ENCODE data around the gene PECR. TPM values are rescaled to one million over a fixed set of nuclear protein-coding genes. Genes with fewer than 3 reads are reported as not detected.

PECR gene
- total and polyA plus RNA-seq, 2 of the 13 experiments (the other 11 are each of a cell fraction or from before 2014, with no cell fraction given) = 151 to 153 TPM

DNA sequence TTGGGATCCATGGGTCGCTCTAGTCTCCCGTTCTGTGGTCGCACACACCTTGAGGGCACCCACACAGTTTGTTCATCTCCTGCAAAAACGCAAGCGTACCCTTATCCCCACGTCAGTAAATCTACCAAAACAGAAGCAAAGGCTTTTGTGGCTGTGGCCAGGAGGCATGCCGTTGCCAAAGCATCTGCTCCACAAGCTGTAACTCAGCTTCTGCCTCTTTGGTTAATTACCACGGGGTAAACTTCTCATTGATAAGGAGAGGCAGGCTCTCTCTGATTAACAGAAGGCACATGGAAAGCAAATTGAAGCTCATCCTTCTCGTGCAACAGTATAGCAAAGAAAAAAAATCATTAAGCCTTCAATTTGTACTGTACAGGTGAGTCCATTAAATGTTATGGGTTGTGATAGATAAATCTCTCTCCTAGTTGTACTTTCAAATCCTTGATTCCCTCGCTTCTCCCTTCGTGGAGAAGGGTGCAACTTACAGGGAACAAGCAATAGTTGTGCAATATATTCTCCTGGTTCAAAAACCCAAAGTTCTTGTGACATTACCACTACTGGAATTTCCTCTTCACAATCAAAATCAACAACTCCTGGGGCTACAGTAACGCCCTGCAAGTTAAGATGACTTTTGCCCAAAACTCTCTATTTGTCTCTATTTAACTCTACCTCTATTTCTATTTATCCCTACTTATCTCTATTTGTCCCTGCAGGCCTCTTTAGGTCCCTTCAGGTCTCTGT, 10.3 kb downstream of the PECR start (continued):
- TF ChIP-seq HDAC6 (IDR thresholded peaks at IDR 0.05; ENCODE audit: low read depth, low read length) = no peak
- TF ChIP-seq, protein P1, sequence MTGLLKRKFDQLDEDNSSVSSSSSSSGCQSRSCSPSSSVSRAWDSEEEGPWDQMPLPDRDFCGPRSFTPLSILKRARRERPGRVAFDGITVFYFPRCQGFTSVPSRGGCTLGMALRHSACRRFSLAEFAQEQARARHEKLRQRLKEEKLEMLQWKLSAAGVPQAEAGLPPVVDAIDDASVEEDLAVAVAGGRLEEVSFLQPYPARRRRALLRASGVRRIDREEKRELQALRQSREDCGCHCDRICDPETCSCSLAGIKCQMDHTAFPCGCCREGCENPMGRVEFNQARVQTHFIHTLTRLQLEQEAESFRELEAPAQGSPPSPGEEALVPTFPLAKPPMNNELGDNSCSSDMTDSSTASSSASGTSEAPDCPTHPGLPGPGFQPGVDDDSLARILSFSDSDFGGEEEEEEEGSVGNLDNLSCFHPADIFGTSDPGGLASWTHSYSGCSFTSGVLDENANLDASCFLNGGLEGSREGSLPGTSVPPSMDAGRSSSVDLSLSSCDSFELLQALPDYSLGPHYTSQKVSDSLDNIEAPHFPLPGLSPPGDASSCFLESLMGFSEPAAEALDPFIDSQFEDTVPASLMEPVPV (CRISPR knock-in tag; IDR thresholded peaks at IDR 0.05) = no peak
- TF ChIP-seq MIXL1 (CRISPR knock-in tag; IDR thresholded peaks at IDR 0.05) = no peak; the same call in 1 of the 2 replicates
- TF ChIP-seq ZNF614 (CRISPR knock-in tag; IDR thresholded peaks at IDR 0.05; ENCODE audit: borderline replicate concordance) = 0 out of 2 replicates have a peak, but pooled peaks have one; percentile 8
- TF ChIP-seq ETV5 (CRISPR knock-in tag; IDR thresholded peaks at IDR 0.05; ENCODE audit: borderline replicate concordance) = 0 out of 2 replicates have a peak, but pooled peaks have one; percentile 50
- peak; percentile 9; the same call in 1 of the 2 replicates for TF ChIP-seq TARDBP (CRISPR knock-in tag; IDR thresholded peaks at IDR 0.05)
- TF ChIP-seq ZNF720 (CRISPR knock-in tag; IDR thresholded peaks at IDR 0.05) = no peak
- TF ChIP-seq CREB1 (IDR thresholded peaks at IDR 0.05) = no peak
- 0 out of 2 replicates have a peak, but pooled peaks have one; percentile 24 for TF ChIP-seq CREB1 (CRISPR knock-in tag; IDR thresholded peaks at IDR 0.05)
- TF ChIP-seq, protein P2, sequence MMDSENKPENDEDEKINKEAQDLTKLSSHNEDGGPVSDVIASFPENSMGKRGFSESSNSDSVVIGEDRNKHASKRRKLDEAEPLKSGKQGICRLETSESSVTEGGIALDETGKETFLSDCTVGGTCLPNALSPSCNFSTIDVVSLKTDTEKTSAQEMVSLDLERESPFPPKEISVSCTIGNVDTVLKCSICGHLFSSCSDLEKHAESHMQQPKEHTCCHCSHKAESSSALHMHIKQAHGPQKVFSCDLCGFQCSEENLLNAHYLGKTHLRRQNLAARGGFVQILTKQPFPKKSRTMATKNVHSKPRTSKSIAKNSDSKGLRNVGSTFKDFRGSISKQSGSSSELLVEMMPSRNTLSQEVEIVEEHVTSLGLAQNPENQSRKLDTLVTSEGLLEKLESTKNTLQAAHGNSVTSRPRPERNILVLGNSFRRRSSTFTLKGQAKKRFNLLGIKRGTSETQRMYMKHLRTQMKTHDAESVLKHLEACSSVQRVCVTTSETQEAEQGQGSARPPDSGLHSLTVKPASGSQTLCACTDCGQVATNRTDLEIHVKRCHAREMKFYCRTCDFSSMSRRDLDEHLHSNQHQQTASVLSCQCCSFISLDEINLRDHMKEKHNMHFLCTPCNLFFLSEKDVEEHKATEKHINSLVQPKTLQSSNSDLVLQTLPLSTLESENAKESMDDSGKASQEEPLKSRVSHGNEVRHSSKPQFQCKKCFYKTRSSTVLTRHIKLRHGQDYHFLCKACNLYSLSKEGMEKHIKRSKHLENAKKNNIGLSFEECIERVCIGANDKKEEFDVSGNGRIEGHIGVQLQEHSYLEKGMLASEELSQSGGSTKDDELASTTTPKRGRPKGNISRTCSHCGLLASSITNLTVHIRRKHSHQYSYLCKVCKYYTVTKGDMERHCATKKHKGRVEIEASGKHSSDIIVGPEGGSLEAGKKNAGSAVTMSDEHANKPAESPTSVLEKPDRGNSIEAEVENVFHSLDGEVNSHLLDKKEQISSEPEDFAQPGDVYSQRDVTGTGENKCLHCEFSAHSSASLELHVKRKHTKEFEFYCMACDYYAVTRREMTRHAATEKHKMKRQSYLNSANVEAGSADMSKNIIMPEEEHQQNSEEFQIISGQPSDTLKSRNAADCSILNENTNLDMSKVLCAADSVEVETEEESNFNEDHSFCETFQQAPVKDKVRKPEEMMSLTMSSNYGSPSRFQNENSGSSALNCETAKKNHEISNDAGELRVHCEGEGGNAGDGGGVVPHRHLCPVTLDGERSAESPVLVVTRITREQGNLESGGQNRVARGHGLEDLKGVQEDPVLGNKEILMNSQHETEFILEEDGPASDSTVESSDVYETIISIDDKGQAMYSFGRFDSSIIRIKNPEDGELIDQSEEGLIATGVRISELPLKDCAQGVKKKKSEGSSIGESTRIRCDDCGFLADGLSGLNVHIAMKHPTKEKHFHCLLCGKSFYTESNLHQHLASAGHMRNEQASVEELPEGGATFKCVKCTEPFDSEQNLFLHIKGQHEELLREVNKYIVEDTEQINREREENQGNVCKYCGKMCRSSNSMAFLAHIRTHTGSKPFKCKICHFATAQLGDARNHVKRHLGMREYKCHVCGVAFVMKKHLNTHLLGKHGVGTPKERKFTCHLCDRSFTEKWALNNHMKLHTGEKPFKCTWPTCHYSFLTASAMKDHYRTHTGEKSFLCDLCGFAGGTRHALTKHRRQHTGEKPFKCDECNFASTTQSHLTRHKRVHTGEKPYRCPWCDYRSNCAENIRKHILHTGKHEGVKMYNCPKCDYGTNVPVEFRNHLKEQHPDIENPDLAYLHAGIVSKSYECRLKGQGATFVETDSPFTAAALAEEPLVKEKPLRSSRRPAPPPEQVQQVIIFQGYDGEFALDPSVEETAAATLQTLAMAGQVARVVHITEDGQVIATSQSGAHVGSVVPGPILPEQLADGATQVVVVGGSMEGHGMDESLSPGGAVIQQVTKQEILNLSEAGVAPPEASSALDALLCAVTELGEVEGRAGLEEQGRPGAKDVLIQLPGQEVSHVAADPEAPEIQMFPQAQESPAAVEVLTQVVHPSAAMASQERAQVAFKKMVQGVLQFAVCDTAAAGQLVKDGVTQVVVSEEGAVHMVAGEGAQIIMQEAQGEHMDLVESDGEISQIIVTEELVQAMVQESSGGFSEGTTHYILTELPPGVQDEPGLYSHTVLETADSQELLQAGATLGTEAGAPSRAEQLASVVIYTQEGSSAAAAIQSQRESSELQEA (CRISPR knock-in tag; IDR thresholded peaks at IDR 0.05; ENCODE audit: not compliant biosample characterization) = no peak
- TF ChIP-seq, protein P3, sequence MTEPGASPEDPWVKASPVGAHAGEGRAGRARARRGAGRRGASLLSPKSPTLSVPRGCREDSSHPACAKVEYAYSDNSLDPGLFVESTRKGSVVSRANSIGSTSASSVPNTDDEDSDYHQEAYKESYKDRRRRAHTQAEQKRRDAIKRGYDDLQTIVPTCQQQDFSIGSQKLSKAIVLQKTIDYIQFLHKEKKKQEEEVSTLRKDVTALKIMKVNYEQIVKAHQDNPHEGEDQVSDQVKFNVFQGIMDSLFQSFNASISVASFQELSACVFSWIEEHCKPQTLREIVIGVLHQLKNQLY (CRISPR knock-in tag; IDR thresholded peaks at IDR 0.05) = no peak
- TF ChIP-seq HOXA9 (CRISPR knock-in tag; IDR thresholded peaks at IDR 0.05; ENCODE audit: borderline replicate concordance) = no peak
